Measurements from ENCODE around the gene WDR75. TPM values are rescaled to one million over a fixed set of nuclear protein-coding genes. Genes with fewer than 3 reads are reported as not detected.

The WDR75 gene
- total RNA-seq, 1 experiment from 2014 or later, result 53.8 TPM

DNA sequence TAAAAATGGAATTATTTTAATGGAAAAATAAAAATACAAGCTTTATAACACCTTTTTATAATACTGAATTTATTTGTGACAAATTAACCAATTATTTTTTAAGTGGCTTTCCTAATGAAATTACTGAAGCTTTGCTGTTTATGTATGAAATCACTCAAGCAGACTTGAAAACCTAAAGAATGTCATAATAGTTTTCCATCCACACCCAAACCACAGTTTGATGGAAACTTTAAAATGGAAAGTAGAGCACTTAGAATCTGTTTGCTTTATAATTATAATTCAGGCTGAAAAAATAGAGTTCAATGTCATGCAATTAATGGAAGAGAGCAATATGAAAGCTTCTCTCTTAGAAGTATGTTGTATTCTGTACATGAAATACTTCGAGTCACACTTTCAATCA is 31.6 kb upstream of the WDR75 start:
- peaks cover 6% of the 10 kb centered on the region for H3K4me1 Mint-ChIP-seq (ENCODE audit: low read depth, unreplicated experiment)
- no peak for TF ChIP-seq CTCF (IDR thresholded peaks at IDR 0.05; ENCODE audit: unreplicated experiment)
- BruUV-seq (replicated peaks), result no TSS peak
- DNase-seq, result no peak
- no peaks in the 10 kb centered on the region for H3K9me3 Mint-ChIP-seq (ENCODE audit: low read depth, unreplicated experiment)
- no peak overlapping the region for H3K27ac Mint-ChIP-seq (ENCODE audit: unreplicated experiment)
- H3K36me3 Mint-ChIP-seq (ENCODE audit: insufficient read depth, unreplicated experiment), result no peaks in the 10 kb centered on the region
- H3K27me3 Mint-ChIP-seq (ENCODE audit: unreplicated experiment), result no peaks in the 10 kb centered on the region
- intact Hi-C loops (cut with micrococcal nuclease; ENCODE audit: unreplicated experiment), result loop anchor here (5.0 to 10.0 kb wide), 3 partner anchors 102 to 1825 kb away; no protein-coding TSS in a partner anchor
- H3K4me3 Mint-ChIP-seq (ENCODE audit: low read depth, unreplicated experiment), result no peak overlapping the region
- CTCF ChIA-PET, result no interaction called here

GRCh38 chr2:189411860-189412259 is 29.4 kb upstream of the WDR75 start:
- no peaks in the 10 kb centered on the region for H3K9me3 Mint-ChIP-seq (ENCODE audit: low read depth, unreplicated experiment)
- no peak for DNase-seq
- BruUV-seq (replicated peaks), result no TSS peak
- CTCF ChIA-PET, result interaction anchor here (1.2 kb wide), 1 partner anchor 269 kb away, joined by 5 read pairs; no protein-coding TSS in a partner anchor
- TF ChIP-seq CTCF (IDR thresholded peaks at IDR 0.05; ENCODE audit: unreplicated experiment), result no peak
- no peaks in the 10 kb centered on the region for H3K27me3 Mint-ChIP-seq (ENCODE audit: unreplicated experiment)
- peaks cover 3% of the 10 kb centered on the region for H3K4me1 Mint-ChIP-seq (ENCODE audit: low read depth, unreplicated experiment)
- H3K36me3 Mint-ChIP-seq (ENCODE audit: insufficient read depth, unreplicated experiment), result no peaks in the 10 kb centered on the region
- no peak overlapping the region for H3K4me3 Mint-ChIP-seq (ENCODE audit: low read depth, unreplicated experiment)
- intact Hi-C loops (cut with micrococcal nuclease; ENCODE audit: unreplicated experiment), result loop anchor here (1.0 to 10.0 kb wide), 7 partner anchors 124 to 1827 kb away; no protein-coding TSS in a partner anchor
- no peak overlapping the region for H3K27ac Mint-ChIP-seq (ENCODE audit: unreplicated experiment)

DNA sequence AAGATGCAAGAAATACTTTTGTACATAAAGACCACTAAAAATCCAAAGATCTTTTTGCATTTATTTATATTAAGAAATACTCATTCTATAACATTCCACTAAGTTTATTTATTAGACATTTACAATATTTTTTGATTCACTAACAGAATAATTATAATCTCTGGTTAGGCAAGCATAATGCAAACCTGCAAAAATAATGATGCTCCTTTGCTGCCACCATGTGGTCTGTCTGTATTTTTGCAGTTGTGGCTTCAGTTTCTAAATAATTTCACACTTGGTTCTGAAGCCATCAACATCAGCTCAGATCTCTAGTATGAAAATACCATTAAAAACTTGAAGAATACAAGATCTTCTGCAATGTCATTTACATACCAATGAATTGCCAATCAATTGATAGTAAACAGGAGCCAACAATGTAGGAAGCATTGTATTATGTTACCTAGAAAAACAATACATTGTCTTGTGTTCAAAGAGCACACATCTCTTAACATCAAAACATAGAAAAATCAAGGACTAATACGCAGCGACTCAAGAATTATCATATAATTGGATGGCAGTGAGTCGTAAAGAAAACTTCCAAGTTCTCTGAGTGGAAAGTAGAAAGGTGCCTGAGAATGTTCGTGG is 28.8 kb upstream of the WDR75 start:
- DNase-seq, result peak; percentile 56

GRCh38 chr2:189413249-189413648 is 28.0 kb upstream of the WDR75 start:
- no peak for TF ChIP-seq CTCF (IDR thresholded peaks at IDR 0.05; ENCODE audit: unreplicated experiment)
- CTCF ChIA-PET, result interaction anchor here (1.2 kb wide), 1 partner anchor 271 kb away, joined by 5 read pairs; no protein-coding TSS in a partner anchor
- H3K36me3 Mint-ChIP-seq (ENCODE audit: insufficient read depth, unreplicated experiment), result no peaks in the 10 kb centered on the region
- DNase-seq, result no peak
- no peak overlapping the region for H3K27ac Mint-ChIP-seq (ENCODE audit: unreplicated experiment)
- intact Hi-C loops (cut with micrococcal nuclease; ENCODE audit: unreplicated experiment), result loop anchor here (2.0 to 10.0 kb wide), 3 partner anchors 418 to 1828 kb away; no protein-coding TSS in a partner anchor
- no peaks in the 10 kb centered on the region for H3K4me1 Mint-ChIP-seq (ENCODE audit: low read depth, unreplicated experiment)
- BruUV-seq (replicated peaks), result no TSS peak
- no peaks in the 10 kb centered on the region for H3K27me3 Mint-ChIP-seq (ENCODE audit: unreplicated experiment)
- no peak overlapping the region for H3K4me3 Mint-ChIP-seq (ENCODE audit: low read depth, unreplicated experiment)
- H3K9me3 Mint-ChIP-seq (ENCODE audit: low read depth, unreplicated experiment), result no peaks in the 10 kb centered on the region

More for the DNA sequence above, 28.8 kb upstream of the WDR75 start:
- CTCF ChIA-PET, result interaction anchor here (0.6 to 1.2 kb wide), 2 partner anchors 270 to 316 kb away, joined by 3 to 5 read pairs; no protein-coding TSS in a partner anchor
- Mint-ChIP-seq H3K4me3 (ENCODE audit: low read depth, unreplicated experiment) (no peak overlapping the region), H3K27ac (ENCODE audit: unreplicated experiment) (no peak overlapping the region), H3K9me3 (ENCODE audit: low read depth, unreplicated experiment) (no peaks in the 10 kb centered on the region), H3K36me3 (ENCODE audit: insufficient read depth, unreplicated experiment) (no peaks in the 10 kb centered on the region), H3K27me3 (ENCODE audit: unreplicated experiment) (no peaks in the 10 kb centered on the region), H3K4me1 (ENCODE audit: low read depth, unreplicated experiment) (no peaks in the 10 kb centered on the region)
- no peak for TF ChIP-seq CTCF (IDR thresholded peaks at IDR 0.05; ENCODE audit: unreplicated experiment)
- intact Hi-C loops (cut with micrococcal nuclease; ENCODE audit: unreplicated experiment), result loop anchor here (1.0 to 10.0 kb wide), 7 partner anchors 124 to 1828 kb away; no protein-coding TSS in a partner anchor
- no TSS peak for BruUV-seq (replicated peaks)

Data from Calu3 (cell line).